GM12872 (cell line): ENCODE results near the gene LHX2.

Experiments
- TF ChIP-seq, protein P1 (sequence below): IDR thresholded peaks from 3 replicates; pipeline ENCODE4 v1.5.1; 2011; ENCODE audit warnings: low read depth, mild to moderate bottlenecking, low read length, moderate library complexity; ENCODE audit not compliant: insufficient read depth

Gene LHX2

DNA sequence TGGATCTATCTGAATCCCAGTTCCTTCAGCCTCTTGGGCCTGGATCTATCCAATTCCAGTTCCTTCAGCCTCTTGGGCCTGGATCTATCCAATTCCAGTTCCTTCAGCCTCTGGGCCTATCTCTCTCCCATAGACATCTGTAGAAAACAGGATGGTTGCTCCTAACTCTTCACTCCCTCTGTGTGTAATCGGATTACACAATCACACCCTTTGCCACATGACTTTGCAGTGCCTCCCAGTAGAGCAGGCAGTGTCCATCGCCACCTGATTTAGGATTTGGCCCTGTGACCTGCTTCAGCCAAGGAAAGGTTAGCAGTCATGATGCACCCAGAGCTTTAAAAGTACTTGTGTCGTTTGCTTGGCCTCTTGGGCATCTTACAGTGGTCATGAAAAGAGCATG lies 56.7 kb downstream of the LHX2 start:
- TF ChIP-seq, protein P1, sequence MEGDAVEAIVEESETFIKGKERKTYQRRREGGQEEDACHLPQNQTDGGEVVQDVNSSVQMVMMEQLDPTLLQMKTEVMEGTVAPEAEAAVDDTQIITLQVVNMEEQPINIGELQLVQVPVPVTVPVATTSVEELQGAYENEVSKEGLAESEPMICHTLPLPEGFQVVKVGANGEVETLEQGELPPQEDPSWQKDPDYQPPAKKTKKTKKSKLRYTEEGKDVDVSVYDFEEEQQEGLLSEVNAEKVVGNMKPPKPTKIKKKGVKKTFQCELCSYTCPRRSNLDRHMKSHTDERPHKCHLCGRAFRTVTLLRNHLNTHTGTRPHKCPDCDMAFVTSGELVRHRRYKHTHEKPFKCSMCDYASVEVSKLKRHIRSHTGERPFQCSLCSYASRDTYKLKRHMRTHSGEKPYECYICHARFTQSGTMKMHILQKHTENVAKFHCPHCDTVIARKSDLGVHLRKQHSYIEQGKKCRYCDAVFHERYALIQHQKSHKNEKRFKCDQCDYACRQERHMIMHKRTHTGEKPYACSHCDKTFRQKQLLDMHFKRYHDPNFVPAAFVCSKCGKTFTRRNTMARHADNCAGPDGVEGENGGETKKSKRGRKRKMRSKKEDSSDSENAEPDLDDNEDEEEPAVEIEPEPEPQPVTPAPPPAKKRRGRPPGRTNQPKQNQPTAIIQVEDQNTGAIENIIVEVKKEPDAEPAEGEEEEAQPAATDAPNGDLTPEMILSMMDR, result no peak

DNA sequence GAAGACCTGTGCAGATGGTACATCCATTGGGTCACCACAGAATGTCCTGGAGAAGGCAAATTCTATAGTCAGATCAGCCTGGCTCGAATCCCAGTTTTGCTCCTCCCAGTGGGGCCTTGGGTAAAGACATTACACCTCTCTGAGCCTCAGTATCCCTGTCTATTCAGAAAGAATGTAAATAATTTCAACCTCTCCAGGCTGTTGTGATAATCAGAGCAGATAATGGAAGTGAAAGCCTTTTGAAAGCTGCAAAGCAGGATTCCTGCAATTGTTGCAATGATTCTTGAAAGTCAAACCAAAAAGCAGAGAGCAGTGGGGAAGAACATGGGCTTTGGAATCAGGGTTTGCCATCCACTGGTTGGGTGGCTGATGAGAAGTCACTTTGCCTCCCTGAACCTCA lies 63.2 kb downstream of the LHX2 start:
- TF ChIP-seq, protein P1, result no peak

DNA sequence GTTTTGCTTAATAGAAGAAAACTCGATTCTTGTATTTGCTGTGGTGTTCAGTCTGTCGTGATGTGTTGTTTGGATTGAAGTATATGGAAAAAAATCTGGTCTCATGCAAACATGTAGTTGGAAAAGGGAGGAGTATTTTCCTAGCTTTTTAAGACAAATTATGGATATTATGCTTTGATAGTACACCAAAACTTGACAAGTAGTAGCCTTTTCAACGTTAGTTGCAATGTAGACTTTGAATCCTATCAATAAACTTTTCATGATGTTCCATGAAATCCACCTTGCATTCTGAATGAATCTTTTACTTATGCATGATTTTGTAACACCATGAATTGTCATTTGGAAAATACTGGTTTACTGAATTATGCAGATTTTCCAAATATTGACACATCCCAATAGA lies 64.2 kb downstream of the LHX2 start:
- TF ChIP-seq, protein P1, result no peak

DNA sequence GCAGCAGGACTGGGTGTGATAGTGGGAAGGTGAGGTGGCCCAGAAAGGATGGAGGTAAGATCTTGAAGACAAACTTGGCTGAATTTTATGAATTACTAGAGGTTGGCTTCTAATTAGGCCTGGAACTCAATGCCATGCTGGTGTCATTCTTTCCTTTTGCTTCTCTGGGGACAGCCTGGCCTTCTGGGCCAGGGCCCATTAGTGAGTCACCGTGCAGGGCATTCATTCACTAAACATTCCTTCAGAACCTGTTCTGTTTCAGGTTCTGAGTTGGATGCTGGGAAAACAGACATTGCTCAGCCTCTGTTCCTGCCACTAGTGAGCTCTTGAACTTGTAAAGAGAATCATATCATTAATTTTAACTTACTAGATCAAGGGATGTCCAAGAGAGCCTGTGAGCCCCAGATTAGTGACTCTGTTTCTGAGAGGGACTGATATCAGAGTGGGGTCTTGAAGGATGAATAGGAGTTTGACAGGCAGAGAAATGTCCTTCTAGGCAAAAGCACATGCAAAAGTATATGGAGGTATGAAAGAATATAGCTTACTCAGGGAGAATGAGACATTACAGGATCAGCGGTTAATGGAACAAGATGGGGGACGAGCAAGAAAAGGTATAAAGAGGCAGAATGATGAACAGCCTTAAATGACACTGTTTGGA lies 66.5 kb downstream of the LHX2 start:
- TF ChIP-seq, protein P1, result no peak

DNA sequence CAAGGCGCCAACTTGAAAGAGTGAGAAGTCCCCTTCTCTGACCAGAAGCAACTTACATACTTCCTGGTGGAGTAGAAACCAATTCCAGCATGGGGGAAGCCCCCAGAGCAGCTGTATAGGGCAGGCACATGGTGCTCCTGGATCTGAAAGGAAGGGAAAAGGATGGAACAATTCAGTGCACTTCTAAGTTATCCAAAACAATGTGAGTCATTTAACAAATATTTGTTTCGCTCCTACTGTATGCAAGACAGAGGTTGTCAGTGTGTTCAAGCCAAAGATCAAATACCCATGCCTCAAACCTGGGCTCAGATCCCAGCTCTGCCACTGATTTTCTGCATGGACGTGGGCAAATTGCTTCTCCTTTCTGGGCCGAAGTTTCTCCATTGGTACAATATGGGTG lies 67.1 kb downstream of the LHX2 start:
- TF ChIP-seq, protein P1, result no peak

DNA sequence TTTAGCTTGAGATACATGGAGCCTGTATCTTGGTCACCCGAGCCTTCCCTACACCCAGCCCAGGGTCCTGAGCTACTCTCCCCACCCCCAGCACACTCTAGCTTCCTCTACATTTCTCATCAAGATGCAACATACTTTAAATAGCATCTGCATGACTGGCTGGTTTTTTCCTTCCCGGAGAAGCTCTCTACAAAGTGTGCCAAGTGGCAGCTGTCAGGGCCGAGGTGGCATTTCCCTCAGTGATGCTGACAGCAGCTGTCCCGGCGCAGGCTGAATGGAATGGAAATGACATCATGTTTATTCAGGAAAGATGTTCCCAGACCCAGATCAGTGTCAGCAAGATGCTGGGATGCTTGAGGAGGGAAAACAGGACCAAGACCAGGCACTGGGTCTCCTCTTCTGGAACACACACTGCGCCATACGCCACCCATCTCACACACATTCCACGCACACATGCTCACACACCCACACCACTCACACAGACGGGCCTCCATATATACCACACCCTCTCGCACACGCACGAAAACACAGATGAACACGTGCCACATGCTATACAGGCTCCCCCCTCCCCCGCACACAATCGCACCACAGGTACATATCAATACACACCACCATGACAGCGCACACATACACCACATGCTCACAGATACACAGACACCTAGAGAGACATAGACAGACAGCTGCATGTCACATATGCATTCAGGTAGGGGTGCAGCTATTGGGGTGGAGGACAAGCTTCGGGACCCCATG lies 67.8 kb downstream of the LHX2 start:
- TF ChIP-seq, protein P1, result no peak

DNA sequence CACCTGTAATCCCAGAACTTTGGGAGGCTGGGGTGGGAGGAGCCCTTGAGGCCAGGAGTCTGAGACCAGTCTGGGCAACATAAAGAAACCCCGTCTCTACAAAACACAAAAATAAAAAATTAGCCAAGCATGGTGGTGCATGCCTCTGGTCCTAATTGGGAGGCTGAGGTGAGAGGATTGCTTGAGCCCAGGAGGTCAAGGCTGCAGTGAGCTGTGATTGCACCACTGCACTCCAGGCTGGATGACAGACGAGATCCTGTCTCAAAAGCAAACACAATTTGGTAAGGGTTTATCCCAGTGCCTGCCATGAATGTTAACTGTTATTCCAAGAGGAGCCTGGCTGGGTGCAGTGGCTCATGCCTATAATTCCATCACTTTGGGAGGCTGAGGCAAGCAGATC lies 71.1 kb downstream of the LHX2 start:
- TF ChIP-seq, protein P1, result no peak
